Keratinocyte (primary cell): ENCODE results near the gene KRTAP4-4. TPM values are rescaled to one million over a fixed set of nuclear protein-coding genes. Genes with fewer than 3 reads are reported as not detected.

Experiments used
- DNase-seq: peaks from one replicate; pipeline ENCODE4 v3.0.0-alpha.2; 2011; ENCODE audit warnings: low read depth, missing footprints, low spot score
- FAIRE-seq: peaks from 2 replicates; lab custom pipeline; 2011; peaks lifted over from hg19 to GRCh38; lab: Jason Lieb, UNC
- H2AFZ ChIP-seq: 2 replicates; pipeline ENCODE4 v1.6.0; 2012; ENCODE audit warnings: low read length, control low read depth, inconsistent platforms; ENCODE audit not compliant: control insufficient read depth
- H3K27ac ChIP-seq: 2 replicates; pipeline ENCODE4 v1.5.1; 2011; ENCODE audit warnings: low read length; ENCODE audit not compliant: control insufficient read depth, insufficient read depth
- H3K27me3 ChIP-seq: 3 replicates; pipeline ENCODE4 v1.6.0; 2011; ENCODE audit warnings: low read length; ENCODE audit not compliant: control insufficient read depth, insufficient read depth; ENCODE audit errors: extremely low read depth
- H3K36me3 ChIP-seq, 2 experiments: 2 replicates in 1 of 2; 3 replicates in 1 of 2; pipeline ENCODE4 v1.5.1; 2011; ENCODE audit warnings: low read length in 2 of 2, mild to moderate bottlenecking in 1 of 2; ENCODE audit not compliant: control insufficient read depth in 2 of 2, insufficient read depth in 2 of 2; ENCODE audit errors: extremely low read depth in 1 of 2
- H3K4me1 ChIP-seq: 3 replicates; pipeline ENCODE4 v1.5.1; 2011; ENCODE audit warnings: low read length; ENCODE audit not compliant: control insufficient read depth, insufficient read depth; ENCODE audit errors: extremely low read depth
- H3K4me2 ChIP-seq: 3 replicates; pipeline ENCODE4 v1.6.0; 2011; ENCODE audit warnings: low read depth, low read length; ENCODE audit not compliant: control insufficient read depth, insufficient read depth; ENCODE audit errors: extremely low read depth
- H3K4me3 ChIP-seq, 3 experiments: fragments of 200-600 bp in 1 of 3; sonication (generic) in 1 of 3; 2 replicates in 2 of 3; 3 replicates in 1 of 3; pipeline ENCODE4 v1.5.1; 2011 to 2016; ENCODE audit warnings: low read length in 3 of 3, mild to moderate bottlenecking in 3 of 3, control low read depth in 2 of 3, inconsistent platforms in 1 of 3, low read depth in 1 of 3, mixed read lengths in 1 of 3, mixed run types in 1 of 3, moderate library complexity in 1 of 3; ENCODE audit not compliant: control insufficient read depth in 2 of 3, insufficient read depth in 2 of 3; ENCODE audit errors: extremely low read depth in 1 of 3
- H3K79me2 ChIP-seq: 2 replicates; pipeline ENCODE4 v1.6.0; 2012; ENCODE audit warnings: low read length; ENCODE audit not compliant: control insufficient read depth, insufficient read depth
- H3K9ac ChIP-seq: 3 replicates; pipeline ENCODE4 v1.6.0; 2011; ENCODE audit warnings: low read length; ENCODE audit not compliant: control insufficient read depth, insufficient read depth; ENCODE audit errors: extremely low read depth
- H3K9me1 ChIP-seq: 3 replicates; pipeline ENCODE4 v1.6.0; 2011; ENCODE audit warnings: low read length; ENCODE audit not compliant: control insufficient read depth, insufficient read depth; ENCODE audit errors: extremely low read depth
- H3K9me3 ChIP-seq: 2 replicates; pipeline ENCODE4 v1.5.1; 2012; ENCODE audit warnings: low read depth, low read length; ENCODE audit not compliant: control insufficient read depth
- H4K20me1 ChIP-seq: 3 replicates; pipeline ENCODE4 v1.6.0; 2011; ENCODE audit warnings: low read length; ENCODE audit not compliant: control insufficient read depth, insufficient read depth; ENCODE audit errors: extremely low read depth
- CTCF ChIP-seq, 3 experiments: IDR thresholded peaks in 1 of 3; conservative IDR thresholded peaks in 1 of 3; optimal IDR thresholded peaks in 1 of 3; 2 replicates in 2 of 3; 3 replicates in 1 of 3; pipeline versions ENCODE3 to v1.5.1; 2011; ENCODE audit warnings: low read length in 3 of 3, mild to moderate bottlenecking in 3 of 3, moderate library complexity in 2 of 3, control low read depth in 1 of 3, inconsistent platforms in 1 of 3; ENCODE audit not compliant: insufficient read depth in 2 of 3; ENCODE audit errors: extremely low read depth in 1 of 3
- EZH2 ChIP-seq: IDR thresholded peaks from one replicate; pipeline ENCODE4 v1.6.1; 2012; ENCODE audit warnings: inconsistent platforms, mild to moderate bottlenecking, low read length, moderate library complexity
- dilution Hi-C: fragments of 300-500 bp; cut with MboI; formaldehyde crosslinking; loops from one replicate; pipeline ENCODE4 v1.7.0; 2020; ENCODE audit warnings: low sequenced_read_pairs; ENCODE audit not compliant: extremely low pct_ligation_motif_present
- polyA plus RNA-seq, 5 experiments: library from polyadenylated mRNA; depleted of rRNA in 3 of 5; stranded (reverse) in 3 of 5; stranded (forward) in 1 of 5; unstranded in 1 of 5; fragments of >200 nt; gene quantifications; 1 replicate in 1 of 5; 2 replicates in 3 of 5; 3 replicates in 1 of 5; pipeline versions ENCODE4 v1.2.1 to v1.2.3, GENCODE V29; 2011 to 2012; ENCODE audit warnings: missing spikeins in 2 of 5, low read depth in 1 of 5, low replicate concordance in 1 of 5

Gene KRTAP4-4
- polyA plus RNA-seq, 1 donor (not counting 4 experiments of a cell fraction or from before 2014, with no cell fraction given) = not detected

GRCh38 chr17:41176744-41177387 is 16.3 kb upstream of the KRTAP4-4 start:
- no peaks in the 10 kb centered on the region for H3K36me3 ChIP-seq
- no peak for TF ChIP-seq CTCF (optimal IDR thresholded peaks at IDR 0.05 in 1 of 3, IDR thresholded peaks at IDR 0.05 in 1 of 3, conservative IDR thresholded peaks at IDR 0.05 in 1 of 3; ENCODE audit: extremely low read depth in 1 of 3, insufficient read depth in 2 of 3, low read length in 3 of 3)
- FAIRE-seq (no peak), DNase-seq (no peak)
- H3K4me2 ChIP-seq = no peak overlapping the region
- no peaks in the 10 kb centered on the region for H4K20me1 ChIP-seq
- H3K4me1 ChIP-seq = peaks cover 9% of the 10 kb centered on the region
- no peaks in the 10 kb centered on the region for H3K27me3 ChIP-seq
- no peak overlapping the region for H2AFZ ChIP-seq
- H3K27ac ChIP-seq = no peak overlapping the region
- dilution Hi-C loops = no loop called here
- no peaks in the 10 kb centered on the region for H3K9me1 ChIP-seq
- no peak overlapping the region for H3K4me3 ChIP-seq
- no peak overlapping the region for H3K9ac ChIP-seq
- H3K9me3 ChIP-seq = no peaks in the 10 kb centered on the region
- H3K79me2 ChIP-seq = no peaks in the 10 kb centered on the region

- dilution Hi-C loops = no loop called here
- Histone ChIP-seq H4K20me1 (no peaks in the 10 kb centered on the region), H3K9me3 (no peaks in the 10 kb centered on the region), H3K4me3 (no peak overlapping the region), H3K79me2 (no peaks in the 10 kb centered on the region), H3K9ac (no peak overlapping the region), H2AFZ (no peak overlapping the region), H3K9me1 (no peaks in the 10 kb centered on the region), H3K27ac (no peak overlapping the region), H3K27me3 (no peaks in the 10 kb centered on the region), H3K4me2 (no peak overlapping the region), H3K4me1 (no peaks in the 10 kb centered on the region), H3K36me3 (no peaks in the 10 kb centered on the region)
- DNase-seq (no peak), FAIRE-seq (no peak)
- TF ChIP-seq EZH2 (no peak), CTCF (optimal IDR thresholded peaks at IDR 0.05 in 1 of 3, IDR thresholded peaks at IDR 0.05 in 1 of 3, conservative IDR thresholded peaks at IDR 0.05 in 1 of 3; ENCODE audit: extremely low read depth in 1 of 3, insufficient read depth in 2 of 3, low read length in 3 of 3) (no peak)
These were observed 11.3 kb upstream of the KRTAP4-4 start for GRCh38 chr17:41171886-41172285.
